Endometrial microvascular endothelial cells (primary cell): ENCODE results near the gene TANGO2. TPM values are rescaled to one million over a fixed set of nuclear protein-coding genes. Genes with fewer than 3 reads are reported as not detected.
"Not testable (repeated sequence)": the region's sequence is repeated elsewhere in the genome, so short reads cannot be mapped to it uniquely, and the experiment has no call there.

Experiments
- in situ Hi-C: cut with HindIII; loops from 2 replicates; pipeline ENCODE4 v1.10.0; 2017; ENCODE audit warnings: low sequenced_read_pairs, low pct_unique_long_range_greater_than_20kb; ENCODE audit errors: inconsistent ontology term
- total RNA-seq: library from RNA; depleted of rRNA; stranded (reverse); fragments of >200 nt; gene quantifications from one replicate; pipeline ENCODE4 v1.2.3, GENCODE V29; 2015; ENCODE audit errors: inconsistent ontology term

TANGO2 gene
- total RNA-seq, 1 donor from 2014 or later: 48.9 TPM

DNA sequence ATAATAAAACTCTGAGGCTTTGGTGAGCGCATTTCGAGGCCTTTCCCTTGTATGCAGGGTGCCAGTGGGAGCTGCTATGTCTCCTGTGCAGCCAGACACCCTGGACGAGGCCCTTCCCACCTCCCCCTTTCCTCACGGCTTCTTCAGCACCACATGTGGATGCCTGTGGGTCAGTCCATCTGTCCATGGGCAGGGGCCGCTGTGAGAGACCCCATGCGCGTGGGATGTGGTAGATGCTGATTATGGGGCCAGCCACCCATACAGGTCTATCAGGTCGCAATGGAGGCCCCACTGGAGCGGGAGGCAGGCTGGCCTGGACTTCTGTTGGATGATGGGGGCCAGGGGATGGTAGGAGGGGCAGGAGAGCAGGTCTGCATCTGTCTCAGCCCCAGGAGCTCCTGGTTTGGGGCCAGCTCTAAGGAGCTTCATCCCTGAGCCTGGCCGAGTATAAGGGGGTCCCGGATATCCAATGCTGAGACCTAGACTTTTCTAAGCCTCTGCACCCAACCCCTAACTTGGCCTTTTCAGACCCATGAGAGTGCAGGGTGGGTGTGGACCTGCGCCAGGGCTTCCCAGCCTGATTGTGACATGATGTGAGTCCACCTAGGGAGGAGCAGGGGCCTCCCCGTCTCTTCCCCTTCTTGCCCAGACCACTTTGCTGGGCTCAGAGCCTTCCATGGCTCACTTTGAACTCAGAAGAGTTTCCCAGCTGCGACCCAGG, 45.1 kb downstream of the TANGO2 start:
- in situ Hi-C loops: no loop called here

GRCh38 chr22:20066617-20067383, 45.9 kb downstream of the TANGO2 start:
- in situ Hi-C loops: no loop called here

DNA sequence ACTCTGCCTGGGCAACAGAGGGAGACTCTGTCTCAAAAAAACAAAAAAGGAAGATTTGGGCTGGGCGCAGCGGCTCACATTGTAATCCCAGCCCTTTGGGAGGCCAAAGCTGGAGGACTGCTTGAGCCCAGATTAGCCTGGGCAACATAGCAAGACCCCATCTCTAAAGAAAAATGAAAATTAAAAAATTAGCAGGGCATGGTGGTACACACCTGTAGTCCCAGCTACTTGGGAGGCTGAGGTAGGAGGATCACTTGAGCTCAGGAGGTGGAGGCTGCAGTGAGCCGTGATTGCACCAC, 46.4 kb downstream of the TANGO2 start:
- in situ Hi-C loops: not testable (repeated sequence)

DNA sequence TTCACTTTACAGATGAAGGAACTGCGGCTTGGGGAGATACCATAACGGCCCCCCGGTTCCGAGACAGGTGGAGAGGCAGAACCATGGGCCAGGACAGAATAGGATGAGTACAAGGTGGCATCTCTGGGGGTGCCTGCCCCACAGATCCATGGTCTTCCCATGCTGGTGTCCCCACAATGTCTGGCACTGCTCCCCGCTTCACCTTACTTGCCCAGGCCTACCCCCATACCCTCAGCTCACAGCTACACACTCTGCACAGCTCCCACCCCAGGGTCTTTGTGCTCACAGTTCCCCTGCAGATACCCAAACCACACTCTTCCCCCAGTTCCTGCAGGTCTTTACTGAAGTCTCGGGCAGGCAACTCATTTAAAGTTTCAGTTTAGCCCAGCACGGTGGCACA, 47.7 kb downstream of the TANGO2 start:
- in situ Hi-C loops: no loop called here

DNA sequence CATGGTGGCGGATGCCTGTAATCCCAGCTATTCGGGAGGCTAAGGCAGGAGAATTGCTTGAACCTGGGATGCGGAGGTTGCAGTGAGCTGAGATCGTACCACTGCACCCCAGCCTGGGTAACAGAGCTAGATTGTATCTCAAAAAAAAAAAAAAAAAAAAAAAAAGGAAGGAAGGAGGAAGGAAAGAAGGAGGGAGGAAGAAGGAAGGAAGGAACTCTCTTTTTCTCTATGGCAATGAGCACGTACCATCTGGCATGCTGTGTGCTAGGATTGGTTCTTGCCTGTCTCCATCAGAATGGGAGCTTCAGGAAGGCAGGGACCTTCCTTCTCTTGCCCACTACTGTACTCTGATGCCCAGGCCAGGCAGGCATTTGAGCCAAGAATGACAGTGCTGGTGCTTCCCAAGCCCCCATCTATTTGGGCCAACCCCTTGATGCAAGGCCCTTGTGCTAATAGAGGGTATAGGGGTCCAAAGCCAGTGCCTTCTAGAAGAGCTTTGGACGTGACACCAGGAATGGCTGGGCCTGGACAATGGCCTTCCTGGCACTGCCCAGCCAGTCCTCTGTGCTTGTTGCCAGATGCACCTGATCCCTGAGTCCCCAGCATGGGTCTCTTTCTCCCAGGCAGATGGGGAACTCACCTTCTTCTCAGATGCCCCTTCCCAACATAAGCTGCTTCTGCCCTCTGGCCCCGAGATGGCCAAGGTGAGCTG, 48.6 kb downstream of the TANGO2 start:
- in situ Hi-C loops: no loop called here

DNA sequence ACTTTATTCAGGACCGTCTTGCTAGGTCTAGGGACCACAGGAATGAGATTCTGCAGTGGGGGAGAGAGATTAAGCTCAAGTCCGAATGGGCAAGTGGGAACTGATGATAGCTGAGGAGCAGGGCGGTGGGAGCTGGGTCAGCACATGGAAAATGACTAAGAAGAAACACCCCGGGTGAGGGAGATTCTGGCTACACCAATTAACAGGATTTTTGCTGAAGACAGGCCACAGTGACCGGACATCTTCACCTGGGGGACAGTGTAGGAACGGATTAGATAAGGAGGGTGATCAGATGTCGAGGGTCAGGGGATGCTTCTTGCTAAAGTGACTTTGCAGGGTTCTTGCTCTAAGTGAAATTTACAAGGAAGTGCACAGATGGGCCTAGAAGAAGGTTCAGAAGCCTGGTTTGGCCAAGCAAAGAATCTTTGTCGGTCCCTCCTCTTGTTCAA, 50.6 kb downstream of the TANGO2 start:
- in situ Hi-C loops: no loop called here

- in situ Hi-C loops: no loop called here
These were observed 55.8 kb downstream of the TANGO2 start for GRCh38 chr22:20076627-20077172.

DNA sequence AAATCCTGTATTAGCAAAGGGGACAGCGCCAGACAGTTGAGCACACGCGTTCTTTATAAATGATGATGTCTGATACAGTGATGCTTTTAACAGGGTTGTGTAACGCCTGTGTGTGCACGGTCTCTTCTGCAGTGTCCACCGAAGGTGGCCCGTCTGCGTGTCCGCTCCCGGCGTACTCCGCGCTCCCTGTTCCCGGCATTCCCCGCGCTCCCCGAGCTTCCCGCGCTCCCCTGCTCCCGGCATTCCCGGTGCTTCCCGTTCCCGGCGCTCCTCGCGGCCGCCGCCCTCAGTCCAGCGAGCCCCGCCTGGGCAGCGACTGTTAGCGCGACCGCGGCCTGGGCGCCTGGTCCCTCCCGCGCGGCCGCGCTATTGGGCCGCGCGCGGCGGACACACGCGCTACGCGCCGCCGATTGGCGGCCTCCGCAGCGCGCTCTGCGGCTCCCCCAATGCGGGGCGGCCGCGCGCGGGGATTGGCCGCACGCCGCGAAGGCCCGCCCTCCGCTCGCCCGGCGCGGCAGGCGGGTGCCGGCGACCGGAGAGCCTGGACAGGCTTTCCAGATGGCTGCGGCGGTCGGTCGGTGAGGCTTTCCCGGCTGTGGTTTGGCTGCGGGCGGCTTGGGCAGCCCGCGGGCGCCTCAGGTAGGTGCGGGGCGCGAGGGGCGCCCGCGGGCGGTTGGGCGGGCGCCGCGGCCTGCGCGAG, 59.0 kb downstream of the TANGO2 start, which contains the start of gene DGCR8:
Gene DGCR8 (plus strand): TSS at position 497 of the 700 bp plus-strand sequence. CDS start 5,723 bp downstream, outside the sequence.
- in situ Hi-C loops: no loop called here

DNA sequence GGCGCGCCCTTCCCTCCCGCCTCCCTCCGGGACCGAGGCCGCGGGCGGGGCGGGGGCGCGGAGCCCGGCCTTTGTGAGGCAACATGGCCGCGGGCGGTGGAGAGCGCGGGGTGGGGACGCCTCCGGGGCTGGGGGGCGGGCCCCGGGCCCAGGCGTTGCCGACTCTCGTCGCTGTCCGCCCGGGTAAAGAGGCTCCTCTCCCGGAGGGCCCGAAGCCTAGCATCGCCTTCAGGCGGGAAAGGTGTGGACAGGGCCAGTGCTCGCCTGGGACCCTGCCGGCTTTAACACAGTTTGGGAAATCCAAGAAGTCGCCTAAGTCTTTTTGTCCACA, 59.5 kb downstream of the TANGO2 start:
- in situ Hi-C loops: no loop called here

DNA sequence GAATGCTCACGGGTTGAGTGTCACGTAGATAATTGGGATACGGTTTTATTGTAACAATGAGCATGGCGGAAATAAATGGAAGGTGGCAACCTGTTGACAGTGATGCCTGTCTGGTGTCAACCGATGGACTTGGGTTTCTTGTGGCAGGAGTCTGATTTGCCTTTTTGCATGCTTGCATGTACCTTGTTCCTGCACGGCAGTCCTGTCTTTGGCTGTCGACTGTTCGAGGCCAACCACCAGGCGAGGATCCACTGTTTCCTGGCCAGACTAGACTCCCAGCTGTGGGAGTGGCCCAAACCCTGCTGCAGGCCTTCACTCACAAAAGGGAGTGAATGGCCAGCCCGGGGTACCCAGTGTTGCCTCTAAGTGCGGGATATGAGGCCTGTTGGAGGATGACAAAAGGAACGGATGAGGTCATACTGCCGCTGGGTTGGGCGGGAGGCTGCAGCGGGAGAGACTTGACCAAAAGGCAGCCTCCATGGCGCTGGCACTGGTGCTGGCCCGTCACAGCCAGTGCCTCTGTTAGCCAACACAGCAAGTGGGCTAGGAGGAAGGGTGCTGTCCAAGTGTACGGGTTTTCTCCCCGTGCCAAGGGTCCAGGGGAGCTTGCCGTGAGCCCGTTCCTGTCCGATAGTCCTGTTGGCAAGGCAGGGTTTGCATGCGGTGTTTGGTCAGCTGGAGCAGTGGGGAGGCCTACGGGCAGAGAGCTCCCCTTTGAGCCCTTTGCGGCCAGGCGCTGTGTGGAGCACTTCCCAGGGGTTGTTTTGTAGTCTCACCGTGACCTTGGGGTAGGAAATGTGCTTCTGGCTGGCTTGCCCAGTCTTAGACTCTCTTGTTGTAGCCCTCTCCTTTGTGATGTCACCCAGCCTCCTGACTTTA, 60.1 kb downstream of the TANGO2 start:
- in situ Hi-C loops: no loop called here

DNA sequence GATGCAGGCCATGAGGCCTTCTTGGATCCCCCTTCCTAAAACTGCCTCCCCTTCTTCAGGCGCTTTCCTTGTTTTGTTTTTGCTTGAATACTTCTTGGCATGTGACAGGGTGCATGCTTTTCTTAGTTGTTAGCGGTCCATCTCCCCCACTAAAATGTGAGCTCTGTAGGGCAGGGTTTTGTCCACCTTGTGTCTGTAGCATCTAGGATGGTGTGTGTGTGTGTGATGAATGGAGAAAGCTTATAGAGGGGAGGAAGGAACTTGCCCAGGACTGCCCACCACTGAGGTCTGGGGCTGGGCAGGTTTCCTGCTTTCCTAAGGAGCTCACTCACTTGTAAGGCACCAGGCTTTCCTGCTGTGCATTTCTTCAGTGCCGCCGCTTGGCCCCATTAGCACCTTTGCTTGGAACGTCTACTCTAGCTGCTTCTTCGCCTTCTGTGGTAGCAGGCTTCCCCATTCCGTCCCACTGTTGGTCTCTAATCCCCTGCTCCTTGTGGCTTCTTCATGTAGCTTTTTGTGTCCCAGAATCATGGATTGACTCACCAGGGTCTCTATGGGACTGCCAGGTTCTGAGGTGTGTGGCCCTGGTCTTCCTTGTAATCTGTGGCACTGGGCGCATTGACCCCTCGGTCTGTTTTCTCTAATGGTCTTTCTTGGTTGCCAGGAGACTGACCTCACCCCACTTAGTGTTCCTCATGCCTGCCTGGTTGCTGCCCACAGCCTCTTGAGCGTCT, 62.4 kb downstream of the TANGO2 start:
- in situ Hi-C loops: no loop called here

GRCh38 chr22:20083891-20084546, 63.1 kb downstream of the TANGO2 start:
- in situ Hi-C loops: no loop called here

DNA sequence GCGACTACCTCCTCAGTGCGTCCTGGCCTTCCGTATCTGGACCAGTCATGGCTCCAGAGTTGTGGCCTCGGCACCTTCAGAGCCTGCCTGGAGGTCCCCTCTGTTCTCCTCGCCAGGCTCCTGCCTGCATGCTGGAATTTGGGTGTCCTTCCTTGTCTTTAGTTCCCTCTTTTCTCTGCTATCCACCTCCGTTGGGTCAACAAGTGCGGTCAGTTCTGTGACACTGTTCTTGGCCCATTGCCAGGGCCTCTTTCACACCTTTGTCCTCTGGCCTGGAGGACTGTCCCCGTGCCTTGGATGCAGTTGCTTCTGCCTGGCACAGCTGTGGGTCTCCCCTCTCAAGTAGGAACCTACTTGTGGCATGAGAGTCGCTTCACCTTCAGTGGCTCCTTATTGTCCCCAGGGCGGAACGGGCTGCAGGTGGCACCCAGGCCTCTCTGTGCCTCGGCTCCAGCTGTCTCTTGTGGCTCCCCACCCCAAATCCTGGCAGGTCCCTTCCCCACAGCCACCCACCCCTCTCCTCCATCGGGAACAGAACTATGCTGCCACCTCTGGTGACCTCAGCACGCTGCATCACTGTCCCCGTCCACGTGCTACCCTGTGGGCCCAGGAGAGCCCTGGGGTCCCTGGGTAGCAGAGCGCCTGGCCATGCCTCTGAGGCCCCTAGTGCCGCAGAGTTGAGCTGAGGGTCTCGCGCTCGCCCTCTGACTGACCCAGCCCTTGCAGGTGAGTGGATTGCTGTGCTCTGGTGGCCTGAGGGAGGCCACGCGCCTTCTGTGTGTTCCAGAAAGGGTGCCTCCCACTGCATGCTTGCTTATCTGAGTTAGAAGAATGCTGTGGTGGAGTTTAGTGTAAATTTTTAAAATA, 63.9 kb downstream of the TANGO2 start:
- in situ Hi-C loops: no loop called here

DNA sequence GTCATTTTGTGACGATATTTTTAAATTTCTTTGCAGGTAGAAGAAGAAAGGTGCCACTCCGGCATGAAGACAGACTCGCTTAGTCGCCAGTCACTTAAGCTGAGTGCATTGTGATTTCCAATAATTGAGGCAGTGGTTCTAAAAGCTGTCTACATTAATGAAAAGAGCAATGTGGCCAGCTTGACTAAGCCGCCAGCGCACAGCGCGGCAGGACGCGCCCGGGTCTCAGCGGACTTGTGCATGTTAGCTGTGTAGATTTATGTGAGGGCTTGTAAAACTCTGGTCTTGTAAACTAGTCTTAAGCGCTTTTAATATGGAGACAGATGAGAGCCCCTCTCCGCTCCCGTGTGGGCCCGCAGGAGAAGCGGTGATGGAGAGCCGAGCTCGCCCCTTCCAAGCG, 64.7 kb downstream of the TANGO2 start:
- in situ Hi-C loops: no loop called here

GRCh38 chr22:20086101-20086599, 65.2 kb downstream of the TANGO2 start:
- in situ Hi-C loops: no loop called here

DNA sequence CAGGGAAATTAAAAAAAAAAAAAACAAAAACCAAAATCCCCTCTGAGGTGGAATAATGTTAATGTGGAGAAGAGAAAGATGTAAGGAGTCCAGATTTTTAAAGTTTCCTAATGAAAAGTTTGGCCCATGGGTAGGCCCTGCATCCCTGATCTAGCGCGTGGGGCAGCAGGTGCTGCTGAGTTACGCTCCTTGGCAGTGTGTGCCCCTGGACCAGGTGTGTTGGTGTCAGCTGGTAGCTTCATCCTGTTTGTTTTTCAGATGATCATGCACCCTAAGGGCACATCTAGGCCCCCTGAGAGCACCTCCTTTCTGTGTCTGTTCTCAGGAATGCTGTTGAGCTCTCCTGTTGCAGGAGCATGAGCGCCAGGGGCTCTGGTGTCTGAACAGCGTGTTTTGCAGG, 65.9 kb downstream of the TANGO2 start:
- in situ Hi-C loops: no loop called here
